IMR-90 (cell line): ENCODE measurements around the gene PPFIA1. TPM values are rescaled to one million over a fixed set of nuclear protein-coding genes. Genes with fewer than 3 reads are reported as not detected.

Experiments
- ATAC-seq: fragments of 200-7000 bp; cut with Tn5 transposase; 2 replicates; pipeline ENCODE4 v1.9.1; 2020; ENCODE audit warnings: low read depth, mild to moderate bottlenecking, moderate library complexity
- BruUV-seq: library from RNA; stranded (reverse); fragments of 400-500 nt; replicated peaks from 2 replicates; lab custom pipeline; 2021; lab: Mats Ljungman, UMichigan
- CTCF ChIA-PET: fragments of 300-600 bp; formaldehyde crosslinking; extraction: SDS; loops from one replicate; lab custom pipeline; 2021; ENCODE audit warnings: antibody characterized with exemption; lab: Yijun Ruan, JAX
- POLR2A ChIA-PET: fragments of 300-600 bp; sonication (Branson Sonifier 250); formaldehyde crosslinking; loops from one replicate; lab custom pipeline; 2022; ENCODE audit warnings: antibody characterized with exemption; ENCODE audit not compliant: unreplicated experiment; lab: Charles Lee
- DNase-seq: peaks from one replicate; pipeline ENCODE4 v3.0.0; 2013
- H2AFZ ChIP-seq: replicated peaks from 2 replicates; pipeline ENCODE3; 2013; ENCODE audit warnings: low read length, mild to moderate bottlenecking; ENCODE audit not compliant: poor library complexity
- H2AK5ac ChIP-seq: 2 replicates; pipeline ENCODE4 v1.6.1; 2013; ENCODE audit warnings: low read depth, low read length, inconsistent platforms
- H2AK9ac ChIP-seq: replicated peaks from 2 replicates; pipeline ENCODE3; 2013; ENCODE audit warnings: mild to moderate bottlenecking, low read depth, low read length, moderate library complexity; ENCODE audit not compliant: poor library complexity
- H2BK120ac ChIP-seq: 2 replicates; pipeline ENCODE4 v1.6.1; 2013; ENCODE audit warnings: low read depth, low read length, inconsistent platforms
- H2BK15ac ChIP-seq: 3 replicates; pipeline ENCODE4 v1.6.1; 2013; ENCODE audit warnings: low read depth, low read length, inconsistent platforms
- H2BK20ac ChIP-seq: 2 replicates; pipeline ENCODE4 v1.6.1; 2013; ENCODE audit warnings: low read depth, mild to moderate bottlenecking, inconsistent platforms, low read length, moderate library complexity
- H2BK5ac ChIP-seq: 2 replicates; pipeline ENCODE4 v1.6.1; 2013; ENCODE audit warnings: mild to moderate bottlenecking, low read depth, low read length, inconsistent platforms; ENCODE audit not compliant: poor library complexity, severe bottlenecking
- H3K14ac ChIP-seq: replicated peaks from 2 replicates; pipeline ENCODE4 v1.6.1; 2013; ENCODE audit warnings: low read depth, low read length, inconsistent platforms
- H3K18ac ChIP-seq: 2 replicates; pipeline ENCODE4 v1.6.1; 2013; ENCODE audit warnings: low read depth, low read length, control low read depth
- H3K23ac ChIP-seq: 2 replicates; pipeline ENCODE4 v1.6.1; 2013; ENCODE audit warnings: low read depth, low read length, inconsistent platforms
- H3K27ac ChIP-seq: 2 replicates; pipeline ENCODE4 v1.5.1; 2013; ENCODE audit warnings: mild to moderate bottlenecking, control low read depth, low read length; ENCODE audit not compliant: insufficient read depth
- H3K27me3 ChIP-seq: 2 replicates; pipeline ENCODE4 v1.6.1; 2013; ENCODE audit warnings: low read length; ENCODE audit not compliant: control insufficient read depth, insufficient read depth
- H3K36me3 ChIP-seq: 2 replicates; pipeline ENCODE4 v1.6.1; 2013; ENCODE audit warnings: low read length, mixed read lengths; ENCODE audit not compliant: control insufficient read depth, insufficient read depth
- H3K4ac ChIP-seq: 2 replicates; pipeline ENCODE4 v1.6.1; 2013; ENCODE audit warnings: low read depth, low read length, inconsistent platforms
- H3K4me1 ChIP-seq: 2 replicates; pipeline ENCODE4 v1.6.1; 2013; ENCODE audit warnings: low read length, mixed read lengths; ENCODE audit not compliant: control insufficient read depth, insufficient read depth
- H3K4me2 ChIP-seq: 2 replicates; pipeline ENCODE4 v1.6.1; 2013; ENCODE audit warnings: low read depth, mild to moderate bottlenecking, control low read depth, low read length, moderate library complexity
- H3K4me3 ChIP-seq: 2 replicates; pipeline ENCODE4 v1.5.1; 2013; ENCODE audit warnings: low read depth, mild to moderate bottlenecking, control low read depth, low read length, moderate library complexity; ENCODE audit not compliant: insufficient read depth
- H3K56ac ChIP-seq: 2 replicates; pipeline ENCODE4 v1.6.1; 2013; ENCODE audit warnings: low read length, inconsistent platforms; ENCODE audit not compliant: insufficient read depth; ENCODE audit errors: extremely low read depth
- H3K79me1 ChIP-seq, 2 experiments: 2 replicates each; pipeline ENCODE4 v1.6.1; 2013; ENCODE audit warnings: low read length in 2 of 2, inconsistent platforms in 1 of 2, low read depth in 1 of 2
- H3K9ac ChIP-seq: 2 replicates; pipeline ENCODE4 v1.6.1; 2013; ENCODE audit warnings: low read depth, low read length, control low read depth
- H3K9me1 ChIP-seq: 2 replicates; pipeline ENCODE4 v1.6.1; 2013; ENCODE audit warnings: low read length, inconsistent platforms; ENCODE audit not compliant: insufficient read depth
- H3K9me3 ChIP-seq: 2 replicates; pipeline ENCODE4 v1.6.1; 2013; ENCODE audit warnings: low read length; ENCODE audit not compliant: control insufficient read depth, insufficient read depth
- H4K20me1 ChIP-seq: 2 replicates; pipeline ENCODE4 v1.6.1; 2013; ENCODE audit warnings: low read length, inconsistent platforms; ENCODE audit not compliant: insufficient read depth
- H4K5ac ChIP-seq: 2 replicates; pipeline ENCODE4 v1.6.1; 2013; ENCODE audit warnings: mild to moderate bottlenecking, low read depth, low read length, control low read depth
- H4K8ac ChIP-seq, 2 experiments: 2 replicates each; pipeline ENCODE4 v1.6.1; 2013; ENCODE audit warnings: low read depth in 2 of 2, low read length in 2 of 2, control low read depth in 1 of 2, inconsistent platforms in 1 of 2
- H4K91ac ChIP-seq: 2 replicates; pipeline ENCODE4 v1.6.1; 2013; ENCODE audit warnings: low read depth, low read length, inconsistent platforms; ENCODE audit not compliant: insufficient read depth
- BHLHE40 ChIP-seq: fragments of 150-350 bp; IDR thresholded peaks from 2 replicates; pipeline ENCODE4 v1.6.1; 2016; ENCODE audit warnings: mild to moderate bottlenecking, low read depth, low read length
- CEBPB ChIP-seq: IDR thresholded peaks from 2 replicates; pipeline ENCODE4 v1.6.1; 2012; ENCODE audit warnings: low read depth, low read length, improper control_type of control experiment
- CHD1 ChIP-seq: IDR thresholded peaks from 2 replicates; pipeline ENCODE4 v1.6.1; 2012; ENCODE audit warnings: low read depth, low read length, improper control_type of control experiment
- CTCF ChIP-seq: conservative IDR thresholded peaks from 2 replicates; pipeline ENCODE4 v1.5.1; 2012; ENCODE audit warnings: mild to moderate bottlenecking, low read depth, low read length, improper control_type of control experiment
- ELK1 ChIP-seq: fragments of 150-350 bp; IDR thresholded peaks from 2 replicates; pipeline ENCODE4 v1.6.1; 2016; ENCODE audit warnings: low read depth, mild to moderate bottlenecking, low read length, moderate library complexity, borderline replicate concordance
- FOS ChIP-seq: fragments of 150-350 bp; IDR thresholded peaks from 2 replicates; pipeline ENCODE4 v1.6.1; 2016; ENCODE audit warnings: low read depth, low read length
- MAFK ChIP-seq: IDR thresholded peaks from 2 replicates; pipeline ENCODE4 v1.6.1; 2012; ENCODE audit warnings: low read depth, low read length, improper control_type of control experiment
- MAZ ChIP-seq: IDR thresholded peaks from 2 replicates; pipeline ENCODE4 v1.6.1; 2012; ENCODE audit warnings: low read depth, mild to moderate bottlenecking, low read length, improper control_type of control experiment, moderate library complexity, borderline replicate concordance
- MXI1 ChIP-seq: IDR thresholded peaks from 2 replicates; pipeline ENCODE4 v1.6.1; 2012; ENCODE audit warnings: low read depth, mild to moderate bottlenecking, low read length, moderate library complexity, borderline replicate concordance
- NFE2L2 ChIP-seq: fragments of 150-350 bp; IDR thresholded peaks from 2 replicates; pipeline ENCODE4 v1.6.1; 2016; ENCODE audit warnings: low read depth, mild to moderate bottlenecking, low read length
- RAD21 ChIP-seq: IDR thresholded peaks from 2 replicates; pipeline ENCODE4 v1.6.1; 2012; ENCODE audit warnings: low read length, improper control_type of control experiment
- RCOR1 ChIP-seq: IDR thresholded peaks from 2 replicates; pipeline ENCODE4 v1.6.1; 2012; ENCODE audit warnings: mild to moderate bottlenecking, low read length, improper control_type of control experiment; ENCODE audit not compliant: insufficient replicate concordance
- RFX5 ChIP-seq: IDR thresholded peaks from 2 replicates; pipeline ENCODE4 v1.8.0; 2012; ENCODE audit warnings: low read depth, mild to moderate bottlenecking, low read length, moderate library complexity
- SMC3 ChIP-seq: fragments of 150-350 bp; IDR thresholded peaks from 2 replicates; pipeline ENCODE4 v1.6.1; 2016; ENCODE audit warnings: low read depth, mild to moderate bottlenecking, antibody characterized with exemption, low read length, moderate library complexity
- WGBS, 2 experiments: methylation state at CpG; one replicate each; pipeline versions ENCODE4 v1.1.5 to v1.1.7; 2013; ENCODE audit warnings: missing lambda C conversion rate in 2 of 2; ENCODE audit not compliant: insufficient read length in 1 of 2; ENCODE audit errors: extremely low coverage in 2 of 2; 5-methylcytosine and 5-hydroxymethylcytosine counted together
- dilution Hi-C: fragments of 300-500 bp; cut with HindIII; formaldehyde crosslinking; loops from one replicate; pipeline ENCODE4 v1.14.3; 2018; ENCODE audit warnings: low sequenced_read_pairs; ENCODE audit not compliant: unreplicated experiment
- in situ Hi-C: fragments of 300-500 bp; cut with MboI; formaldehyde crosslinking; loops from 3 replicates; pipeline ENCODE4 v1.14.3; 2019; ENCODE audit warnings: low sequenced_read_pairs, inconsistent platforms, mixed read lengths
- intact Hi-C: fragments of 100-400 bp; cut with micrococcal nuclease; formaldehyde crosslinking; loops from 2 replicates; pipeline ENCODE4 v1.10.0; 2022
- polyA plus RNA-seq, 3 experiments: library from polyadenylated mRNA; depleted of rRNA; stranded (reverse); fragments of >200 nt; gene quantifications; 2 replicates each; pipeline ENCODE4 v1.2.3, GENCODE V29; 2012; ENCODE audit warnings: low replicate concordance in 1 of 3
- total RNA-seq: library from RNA; depleted of rRNA; stranded (reverse); fragments of >200 nt; gene quantifications from 2 replicates; pipeline ENCODE4 v1.2.3, GENCODE V29; 2012

PPFIA1 gene
- total and polyA plus RNA-seq, 2 of the 4 experiments (the other 2 are of a cell fraction), result 25.6 to 37.2 TPM

- H2AFZ ChIP-seq, result no peak overlapping the region
- H4K5ac ChIP-seq, result no peak overlapping the region
- H3K4me3 ChIP-seq, result no peak overlapping the region
- H3K9ac ChIP-seq, result no peak overlapping the region
- no peak overlapping the region for H2BK5ac ChIP-seq
- no peak overlapping the region for H3K23ac ChIP-seq
- H3K27ac ChIP-seq, result no peak overlapping the region
- no CpG with 5 or more reads among the region's 10 CpGs for WGBS, 2 experiments
- H3K4me2 ChIP-seq, result no peak overlapping the region
- intact Hi-C loops, result no loop called here
- no peak overlapping the region for H2BK15ac ChIP-seq
- H3K9me3 ChIP-seq, result no peaks in the 10 kb centered on the region
- peaks cover 5% of the 10 kb centered on the region; the same call in 1 of the 2 replicates for H3K36me3 ChIP-seq
- H3K9me1 ChIP-seq, result no peaks in the 10 kb centered on the region
- BruUV-seq, result no TSS peak
- no peak overlapping the region for H4K91ac ChIP-seq
- no peak overlapping the region for H2AK9ac ChIP-seq
- ATAC-seq (no peak), DNase-seq (no peak)
- no peak overlapping the region for H2AK5ac ChIP-seq
- H3K79me1 ChIP-seq, result peaks cover 11 to 24% of the 10 kb centered on the region in 2 experiments
- H3K4me1 ChIP-seq, result peaks cover 4% of the 10 kb centered on the region; the same call in 1 of the 2 replicates
- dilution Hi-C loops, result no loop called here
- POLR2A ChIA-PET, result no interaction called here
- no peak overlapping the region for H4K8ac ChIP-seq
- H3K27me3 ChIP-seq, result peaks cover 19% of the 10 kb centered on the region
- in situ Hi-C loops, result no loop called here
- CTCF ChIA-PET, result no interaction called here
- no peak for TF ChIP-seq CEBPB
- TF ChIP-seq BHLHE40, result no peak
- TF ChIP-seq MAFK, result no peak
- TF ChIP-seq MXI1, result no peak
- TF ChIP-seq CHD1, result no peak
- TF ChIP-seq RFX5, result no peak
- TF ChIP-seq FOS, result no peak
- no peak for TF ChIP-seq MAZ
- no peak for TF ChIP-seq SMC3
- no peak for TF ChIP-seq NFE2L2
- TF ChIP-seq CTCF, result no peak
- TF ChIP-seq RCOR1, result no peak
- TF ChIP-seq ELK1, result no peak
- TF ChIP-seq RAD21, result no peak
- no peak overlapping the region for H2BK20ac ChIP-seq
- H3K4ac ChIP-seq, result no peak overlapping the region
- no peak overlapping the region for H3K14ac ChIP-seq
- H3K56ac ChIP-seq, result no peak overlapping the region
- no peak overlapping the region for H3K18ac ChIP-seq
- peaks cover 10% of the 10 kb centered on the region; the same call in 1 of the 2 replicates for H4K20me1 ChIP-seq
- no peak overlapping the region for H2BK120ac ChIP-seq
These were observed 2.0 kb upstream of the PPFIA1 start for GRCh38 chr11:70268526-70268925.
